ENCODE data around the gene PDE3B. TPM values are rescaled to one million over a fixed set of nuclear protein-coding genes. Genes with fewer than 3 reads are reported as not detected.
"Not testable (repeated sequence)": the region's sequence is repeated elsewhere in the genome, so short reads cannot be mapped to it uniquely, and the experiment has no call there.

PDE3B gene
- total RNA-seq, 1 experiment from 2014 or later = 6.7 TPM

- TF ChIP-seq MAX (IDR thresholded peaks at IDR 0.05) = peak; percentile 22
- TF ChIP-seq EZH2 (IDR thresholded peaks at IDR 0.05) = no peak
- TF ChIP-seq TCF7L2 (IDR thresholded peaks at IDR 0.05; ENCODE audit: borderline replicate concordance, extremely low read depth, insufficient read depth, insufficient read length) = no peak
- TF ChIP-seq EGR1 (IDR thresholded peaks at IDR 0.05; ENCODE audit: low read depth) = no peak
These were observed at the start of gene PDE3B (continued) for GRCh38 chr11:14643697-14644225.

DNA sequence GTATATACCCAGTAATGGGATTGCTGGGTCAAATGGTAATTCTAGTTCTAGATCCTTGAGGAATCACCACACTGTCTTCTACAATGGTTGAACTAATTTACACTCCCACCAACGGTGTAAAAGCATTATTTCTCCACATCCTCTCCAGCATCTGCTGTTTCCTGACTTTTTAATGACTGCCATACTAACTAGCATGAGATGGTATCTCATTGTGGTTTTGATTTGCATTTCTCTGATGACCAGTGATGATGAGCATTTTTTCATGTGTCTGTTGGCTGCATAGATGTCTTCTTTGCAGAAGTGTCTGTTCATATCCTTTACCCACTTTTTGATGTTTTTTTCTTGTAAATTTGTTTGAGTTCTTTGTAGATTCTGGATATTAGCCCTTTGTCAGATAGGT lies 48.3 kb upstream of the PDE3B start:
- H3K9me3 ChIP-seq (ENCODE audit: control insufficient read depth in 1 of 2, insufficient read depth in 1 of 2, low read depth in 1 of 2, low read length in 2 of 2); H3K27me3 ChIP-seq (ENCODE audit: insufficient read depth, low read length); BruUV-seq (replicated peaks); H3K4me3 ChIP-seq (replicated peaks in 1 of 2; ENCODE audit: low read depth in 1 of 2, low read length in 2 of 2); H2AFZ ChIP-seq (ENCODE audit: low read depth, low read length, poor library complexity, severe bottlenecking); RAD21 ChIA-PET (ENCODE audit: low non-redundant PET in 1 of 2, low total read pairs in 2 of 2, uncharacterized antibody in 2 of 2, unreplicated experiment in 2 of 2); H3K9ac ChIP-seq (ENCODE audit: low read length); H3K9me2 ChIP-seq (ENCODE audit: insufficient read depth); DNase-seq (ENCODE audit: low read depth, low spot score); H3K79me2 ChIP-seq (ENCODE audit: insufficient read depth, low read length); POLR2A ChIA-PET; H4K20me1 ChIP-seq (ENCODE audit: insufficient read depth); CTCF ChIA-PET; H3K36me3 ChIP-seq (ENCODE audit: control insufficient read depth in 1 of 2, insufficient read depth in 2 of 2, low read length in 2 of 2); H3K4me2 ChIP-seq (ENCODE audit: low read length); ATAC-seq; H3K4me1 ChIP-seq (ENCODE audit: control insufficient read depth in 1 of 2, insufficient read depth in 2 of 2, low read length in 2 of 2); H3K27ac ChIP-seq (ENCODE audit: low read depth, low read length): not testable (repeated sequence)
- intact Hi-C loops (cut with micrococcal nuclease) = loop anchor here (10.0 kb wide), 1 partner anchor 60 kb away; no protein-coding TSS in a partner anchor

GRCh38 chr11:14607713-14608112 lies 35.9 kb upstream of the PDE3B start:
- Histone ChIP-seq H3K36me3 (ENCODE audit: control insufficient read depth in 1 of 2, insufficient read depth in 2 of 2, low read length in 2 of 2) (no peaks in the 10 kb centered on the region), H2AFZ (ENCODE audit: low read depth, low read length, poor library complexity, severe bottlenecking) (no peak overlapping the region), H3K79me2 (ENCODE audit: insufficient read depth, low read length) (no peaks in the 10 kb centered on the region), H3K9ac (ENCODE audit: low read length) (no peak overlapping the region), H3K27ac (ENCODE audit: low read depth, low read length) (no peak overlapping the region), H3K4me3 (replicated peaks in 1 of 2; ENCODE audit: low read depth in 1 of 2, low read length in 2 of 2) (no peak overlapping the region), H4K20me1 (ENCODE audit: insufficient read depth) (no peaks in the 10 kb centered on the region), H3K9me2 (ENCODE audit: insufficient read depth) (no peaks in the 10 kb centered on the region), H3K4me1 (ENCODE audit: control insufficient read depth in 1 of 2, insufficient read depth in 2 of 2, low read length in 2 of 2) (no peaks in the 10 kb centered on the region), H3K27me3 (ENCODE audit: insufficient read depth, low read length) (no peaks in the 10 kb centered on the region), H3K9me3 (ENCODE audit: control insufficient read depth in 1 of 2, insufficient read depth in 1 of 2, low read depth in 1 of 2, low read length in 2 of 2) (peaks cover 0 to 3% of the 10 kb centered on the region in 2 experiments; a peak in 1 of 4 replicates), H3K4me2 (ENCODE audit: low read length) (no peak overlapping the region)
- ChIA-PET RAD21 (ENCODE audit: low non-redundant PET in 1 of 2, low total read pairs in 2 of 2, uncharacterized antibody in 2 of 2, unreplicated experiment in 2 of 2) (no interaction called here), CTCF (no interaction called here), POLR2A (no interaction called here)
- no TSS peak for BruUV-seq (replicated peaks)
- intact Hi-C loops (cut with micrococcal nuclease) = no loop called here
- DNase-seq (ENCODE audit: low read depth, low spot score) (no peak), ATAC-seq (no peak)
- no peak for TF ChIP-seq ZNF274 (IDR thresholded peaks at IDR 0.05; ENCODE audit: low read depth, low read length)
